Prostate gland (tissue), 2 donors: ENCODE measurements around the gene TGIF1.

Experiments used
- CTCF ChIP-seq, 4 experiments: fragments of 200-600 bp in 2 of 4; fragments of 450-650 bp in 2 of 4; sonication (generic) in 2 of 4; IDR thresholded peaks; 1 replicate in 3 of 4; 2 replicates in 1 of 4; pipeline ENCODE4 v1.5.1; 2016 to 2019; ENCODE audit warnings: antibody characterized with exemption in 4 of 4, mild to moderate bottlenecking in 2 of 4, moderate library complexity in 2 of 4
- POLR2A ChIP-seq: fragments of 450-650 bp; IDR thresholded peaks from one replicate; pipeline ENCODE4 v1.6.1; 2016; ENCODE audit warnings: antibody characterized with exemption, mild to moderate bottlenecking

DNA sequence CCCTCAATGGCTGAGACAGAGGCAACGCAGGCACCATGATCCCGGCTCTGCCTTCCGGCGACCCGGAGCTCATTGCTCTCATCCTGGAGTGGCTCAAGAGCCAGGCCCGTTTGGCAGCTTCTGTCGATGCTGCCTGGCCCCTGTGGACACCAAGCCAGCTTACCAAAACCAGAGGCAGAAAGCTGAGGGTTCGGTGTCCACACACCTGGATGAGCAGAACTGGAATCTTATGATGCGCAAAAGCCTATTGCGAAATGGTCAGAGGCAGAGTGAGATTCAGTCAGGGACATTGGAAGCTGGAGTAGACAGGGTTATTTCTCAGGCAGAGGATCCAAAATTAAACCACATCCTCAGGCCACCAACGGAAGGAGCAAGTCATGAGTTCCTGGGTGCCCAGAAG, 34.9 kb upstream of the TGIF1 start:
- TF ChIP-seq CTCF (IDR thresholded peaks at IDR 0.05) (no peak), POLR2A (no peak)
